ENCODE measurements around the gene PROSER2.

The PROSER2 gene

GRCh38 chr10:11825796-11826414 is 2.7 kb downstream of the PROSER2 start:
- DNase-seq (ENCODE audit: low spot score): no peak
- Histone ChIP-seq H3K4me3 (no peak overlapping the region), H3K27ac (no peak overlapping the region)
- TF ChIP-seq CTCF (IDR thresholded peaks at IDR 0.05): no peak

GRCh38 chr10:11827006-11827405 is 3.9 kb downstream of the PROSER2 start:
- H3K4me3 ChIP-seq: no peak overlapping the region
- DNase-seq (ENCODE audit: low spot score): no peak
- H3K27ac ChIP-seq: no peak overlapping the region
- TF ChIP-seq CTCF (IDR thresholded peaks at IDR 0.05): no peak

- DNase-seq (ENCODE audit: low spot score): no peak
- TF ChIP-seq CTCF (IDR thresholded peaks at IDR 0.05): no peak
- no peak overlapping the region for H3K4me3 ChIP-seq
- H3K27ac ChIP-seq: no peak overlapping the region
These were observed 4.3 kb downstream of the PROSER2 start for GRCh38 chr10:11827414-11827813.

- no peak for TF ChIP-seq CTCF (IDR thresholded peaks at IDR 0.05)
- Histone ChIP-seq H3K27ac (no peak overlapping the region), H3K4me3 (no peak overlapping the region)
- no peak for DNase-seq (ENCODE audit: low spot score)
These were observed 5.6 kb downstream of the PROSER2 start for GRCh38 chr10:11828682-11829284.

- TF ChIP-seq CTCF (IDR thresholded peaks at IDR 0.05): no peak
- H3K27ac ChIP-seq: no peak overlapping the region
- H3K4me3 ChIP-seq: no peak overlapping the region
- no peak for DNase-seq (ENCODE audit: low spot score)
These were observed 7.8 kb downstream of the PROSER2 start for GRCh38 chr10:11830836-11831519.

GRCh38 chr10:11831520-11831951 is 8.4 kb downstream of the PROSER2 start:
- DNase-seq (ENCODE audit: low spot score): no peak
- Histone ChIP-seq H3K4me3 (no peak overlapping the region), H3K27ac (no peak overlapping the region)
- no peak for TF ChIP-seq CTCF (IDR thresholded peaks at IDR 0.05)

- Histone ChIP-seq H3K4me3 (no peak overlapping the region), H3K27ac (no peak overlapping the region)
- TF ChIP-seq CTCF (IDR thresholded peaks at IDR 0.05): no peak
- DNase-seq (ENCODE audit: low spot score): no peak
These were observed 8.9 kb downstream of the PROSER2 start for GRCh38 chr10:11832042-11832441.
